Liver (tissue), 9 donors: ENCODE measurements around the gene TECTA. TPM values are rescaled to one million over a fixed set of nuclear protein-coding genes. Genes with fewer than 3 reads are reported as not detected.

Source experiments
- DNase-seq: peaks from one replicate; pipeline ENCODE4 v3.0.0-alpha.2; 2017; ENCODE audit warnings: low spot score
- H3K27ac ChIP-seq, 2 donors: one replicate each; pipeline ENCODE4 v1.7.0; 2013; ENCODE audit warnings: inconsistent platforms in 2 of 2, low read length in 2 of 2, control low read depth in 1 of 2, low read depth in 1 of 2, mild to moderate bottlenecking in 1 of 2
- H3K27me3 ChIP-seq, 4 donors: one replicate each; pipeline versions ENCODE4 v1.6.1 to v1.7.0; 2013; ENCODE audit warnings: low read length in 3 of 4, inconsistent platforms in 1 of 4, mild to moderate bottlenecking in 1 of 4, moderate library complexity in 1 of 4; ENCODE audit not compliant: control insufficient read depth in 4 of 4, insufficient read depth in 4 of 4
- H3K36me3 ChIP-seq, 4 donors: one replicate each; pipeline versions ENCODE4 v1.6.1 to v1.7.0; 2013; ENCODE audit warnings: low read length in 3 of 4, mild to moderate bottlenecking in 3 of 4, low read depth in 1 of 4, moderate library complexity in 1 of 4; ENCODE audit not compliant: control insufficient read depth in 4 of 4, insufficient read depth in 3 of 4
- H3K4me1 ChIP-seq, 4 donors: one replicate each; pipeline versions ENCODE4 v1.6.1 to v1.7.0; 2013; ENCODE audit warnings: low read length in 3 of 4, mild to moderate bottlenecking in 3 of 4, moderate library complexity in 1 of 4; ENCODE audit not compliant: control insufficient read depth in 4 of 4, insufficient read depth in 4 of 4
- H3K4me3 ChIP-seq, 3 donors: one replicate each; pipeline versions ENCODE4 v1.6.1 to v1.7.0; 2013; ENCODE audit warnings: low read length in 3 of 3, control low read depth in 1 of 3, low read depth in 1 of 3, mild to moderate bottlenecking in 1 of 3
- H3K9ac ChIP-seq, 2 donors: one replicate each; pipeline ENCODE4 v1.7.0; 2013; ENCODE audit warnings: low read length in 2 of 2, mild to moderate bottlenecking in 2 of 2, moderate library complexity in 2 of 2, control low read depth in 1 of 2, low read depth in 1 of 2
- H3K9me3 ChIP-seq, 4 donors: one replicate each; pipeline versions ENCODE4 v1.6.1 to v1.7.0; 2013; ENCODE audit warnings: low read length in 3 of 4; ENCODE audit not compliant: control insufficient read depth in 4 of 4
- ATF3 ChIP-seq: IDR thresholded peaks from 2 replicates; pipeline ENCODE4 v1.6.1; 2016; ENCODE audit warnings: antibody characterized with exemption
- EGR1 ChIP-seq, 2 donors: IDR thresholded peaks; 2 replicates each; pipeline ENCODE4 v1.6.1; 2016 to 2018; ENCODE audit warnings: antibody characterized with exemption in 2 of 2, low read depth in 2 of 2
- FOXA1 ChIP-seq: IDR thresholded peaks from 2 replicates; pipeline ENCODE4 v1.6.1; 2016; ENCODE audit warnings: antibody characterized with exemption
- FOXA2 ChIP-seq: IDR thresholded peaks from 2 replicates; pipeline ENCODE4 v1.6.1; 2016; ENCODE audit warnings: antibody characterized with exemption
- GABPA ChIP-seq, 2 donors: IDR thresholded peaks in 1 of 2; conservative IDR thresholded peaks in 1 of 2; 2 replicates each; pipeline ENCODE4 v1.6.1; 2016; ENCODE audit warnings: antibody characterized with exemption in 2 of 2, mild to moderate bottlenecking in 1 of 2, moderate library complexity in 1 of 2
- HNF4A ChIP-seq, 2 donors: conservative IDR thresholded peaks; 2 replicates each; pipeline ENCODE4 v1.6.1; 2016; ENCODE audit warnings: antibody characterized with exemption in 2 of 2, mild to moderate bottlenecking in 2 of 2
- JUND ChIP-seq, 2 donors: IDR thresholded peaks; 2 replicates each; pipeline ENCODE4 v1.6.1; 2016; ENCODE audit warnings: antibody characterized with exemption in 2 of 2
- MAX ChIP-seq: IDR thresholded peaks from 2 replicates; pipeline ENCODE4 v1.6.1; 2016; ENCODE audit warnings: antibody characterized with exemption
- NR2F2 ChIP-seq: IDR thresholded peaks from 2 replicates; pipeline ENCODE4 v1.6.1; 2016; ENCODE audit warnings: antibody characterized with exemption
- RAD21 ChIP-seq, 2 donors: IDR thresholded peaks; 2 replicates each; pipeline ENCODE4 v1.6.1; 2016; ENCODE audit warnings: antibody characterized with exemption in 2 of 2, mild to moderate bottlenecking in 2 of 2
- RXRA ChIP-seq, 2 donors: IDR thresholded peaks; 2 replicates each; pipeline ENCODE4 v1.6.1; 2017 to 2018; ENCODE audit warnings: antibody characterized with exemption in 2 of 2, mild to moderate bottlenecking in 1 of 2
- SP1 ChIP-seq: IDR thresholded peaks from 2 replicates; pipeline ENCODE4 v1.6.1; 2018; ENCODE audit warnings: antibody characterized with exemption, mild to moderate bottlenecking
- YY1 ChIP-seq: IDR thresholded peaks from 2 replicates; pipeline ENCODE4 v1.6.1; 2016; ENCODE audit warnings: antibody characterized with exemption, mild to moderate bottlenecking
- ZBTB33 ChIP-seq: IDR thresholded peaks from 2 replicates; pipeline ENCODE4 v1.6.1; 2016; ENCODE audit warnings: antibody characterized with exemption
- WGBS: extraction: QIAGEN DNeasy Blood & Tissue Kit; methylation state at CpG from one replicate; pipeline ENCODE4 v1.1.7; 2013; 5-methylcytosine and 5-hydroxymethylcytosine counted together
- polyA plus RNA-seq, 2 donors: library from polyadenylated mRNA; stranded (reverse) in 1 of 2; unstranded in 1 of 2; fragments of 200-250 nt in 1 of 2; fragments of >200 nt in 1 of 2; fragmentation: Nextera tagmentation in 1 of 2; extraction: Ambion mirVana in 1 of 2; gene quantifications; one replicate each; pipeline versions ENCODE4 v1.2.1 to v1.2.3, GENCODE V29; 2013 to 2015
- total RNA-seq, 2 donors: library from RNA; depleted of rRNA; stranded (reverse); fragments of >200 nt; gene quantifications; one replicate each; pipeline ENCODE4 v1.2.3, GENCODE V29; 2014
- donor health status: healthy.
- donor health status: healthy.
- donor health status: healthy.
- donor health status: healthy.
- donor health status: healthy.

TECTA gene
- total and polyA plus RNA-seq, 4 donors = 0.46 to 2.4 (median 0.73) TPM

- no peak overlapping the region for H3K4me3 ChIP-seq
- peaks cover 0 to 11% (median 4%) of the 10 kb centered on the region in 4 donors for H3K4me1 ChIP-seq
- no peak overlapping the region for H3K27ac ChIP-seq
- no peaks in the 10 kb centered on the region for H3K27me3 ChIP-seq
- no peak overlapping the region for H3K9ac ChIP-seq
- DNase-seq = no peak
- H3K36me3 ChIP-seq = no peaks in the 10 kb centered on the region
- TF ChIP-seq MAX (no peak), RXRA (IDR thresholded peaks at IDR 0.05) (no peak), HNF4A (conservative IDR thresholded peaks at IDR 0.05) (no peak), ZBTB33 (no peak), ATF3 (no peak), RAD21 (IDR thresholded peaks at IDR 0.05) (no peak), FOXA2 (no peak), GABPA (IDR thresholded peaks at IDR 0.05 in 1 of 2, conservative IDR thresholded peaks at IDR 0.05 in 1 of 2) (no peak), JUND (IDR thresholded peaks at IDR 0.05) (no peak), SP1 (no peak), EGR1 (IDR thresholded peaks at IDR 0.05; ENCODE audit: low read depth in 2 of 2) (no peak), YY1 (no peak)
- WGBS = 91% methylated on average over 3 of the region's 3 CpGs
- no peaks in the 10 kb centered on the region for H3K9me3 ChIP-seq
These were observed 111.7 kb downstream of the TECTA start for GRCh38 chr11:121212536-121213361.

- Histone ChIP-seq H3K4me1 (peaks cover 0 to 9% (median 3%) of the 10 kb centered on the region in 4 donors), H3K27me3 (no peaks in the 10 kb centered on the region), H3K9ac (no peak overlapping the region), H3K9me3 (no peaks in the 10 kb centered on the region), H3K36me3 (no peaks in the 10 kb centered on the region), H3K27ac (no peak overlapping the region), H3K4me3 (no peak overlapping the region)
- 33% methylated on average over 3 of the region's 3 CpGs for WGBS
- TF ChIP-seq GABPA (IDR thresholded peaks at IDR 0.05 in 1 of 2, conservative IDR thresholded peaks at IDR 0.05 in 1 of 2) = no peak
- TF ChIP-seq HNF4A (conservative IDR thresholded peaks at IDR 0.05) = peak in 1 of 2 donors; percentile 14
- peak; percentile 14 to 32 for TF ChIP-seq RXRA (IDR thresholded peaks at IDR 0.05)
- DNase-seq = no peak
These were observed 112.4 kb downstream of the TECTA start for GRCh38 chr11:121213362-121213893.

- H3K9ac ChIP-seq = no peak overlapping the region
- no peaks in the 10 kb centered on the region for H3K9me3 ChIP-seq
- DNase-seq = no peak
- no peak overlapping the region for H3K27ac ChIP-seq
- H3K4me1 ChIP-seq = peaks cover 0 to 9% (median 3%) of the 10 kb centered on the region in 4 donors
- no peak overlapping the region for H3K4me3 ChIP-seq
- no peaks in the 10 kb centered on the region for H3K36me3 ChIP-seq
- no peaks in the 10 kb centered on the region for H3K27me3 ChIP-seq
- no peak for TF ChIP-seq JUND (IDR thresholded peaks at IDR 0.05)
- no peak for TF ChIP-seq RAD21 (IDR thresholded peaks at IDR 0.05)
- TF ChIP-seq FOXA1 = no peak
- no peak for TF ChIP-seq MAX
- TF ChIP-seq ATF3 = no peak
- no peak for TF ChIP-seq HNF4A (conservative IDR thresholded peaks at IDR 0.05)
- TF ChIP-seq NR2F2 = no peak
These were observed 113.8 kb downstream of the TECTA start for GRCh38 chr11:121214861-121215260.
